Ascending aorta (tissue), 2 donors: Measurements from ENCODE around the gene LPAR2. TPM values are rescaled to one million over a fixed set of nuclear protein-coding genes. Genes with fewer than 3 reads are reported as not detected.

Source experiments
- DNase-seq, 2 donors: peaks; one replicate each; pipeline ENCODE4 v3.0.0-alpha.2; 2019; ENCODE audit warnings: low spot score in 2 of 2
- H3K27ac ChIP-seq, 2 donors: fragments of 200-600 bp; sonication (generic); one replicate each; pipeline ENCODE4 v1.5.1; 2016 to 2017; ENCODE audit warnings: mild to moderate bottlenecking in 1 of 2
- H3K27me3 ChIP-seq: fragments of 200-600 bp; sonication (generic); one replicate; pipeline ENCODE4 v1.5.1; 2017
- H3K36me3 ChIP-seq, 2 donors: fragments of 200-600 bp; sonication (generic); one replicate each; pipeline ENCODE4 v1.5.1; 2016
- H3K4me1 ChIP-seq, 2 donors: fragments of 200-600 bp; sonication (generic); one replicate each; pipeline ENCODE4 v1.5.1; 2016 to 2017; ENCODE audit warnings: mild to moderate bottlenecking in 1 of 2
- H3K4me3 ChIP-seq, 2 donors: fragments of 200-600 bp; sonication (generic); one replicate each; pipeline ENCODE4 v1.5.1; 2016 to 2017; ENCODE audit warnings: mild to moderate bottlenecking in 1 of 2
- H3K9me3 ChIP-seq, 2 donors: fragments of 200-600 bp; sonication (generic); one replicate each; pipeline ENCODE4 v1.5.1; 2016
- CTCF ChIP-seq, 3 experiments: fragments of 200-600 bp in 2 of 3; fragments of 450-650 bp in 1 of 3; sonication (generic) in 2 of 3; IDR thresholded peaks; one replicate each; pipeline ENCODE4 v1.5.1; 2016 to 2019; ENCODE audit warnings: antibody characterized with exemption in 3 of 3, mild to moderate bottlenecking in 1 of 3, moderate library complexity in 1 of 3
- intact Hi-C: fragments of 100-400 bp; cut with DNase I; formaldehyde crosslinking; loops from one replicate; pipeline ENCODE4 v1.15.1; 2023
- total RNA-seq: library from RNA; depleted of rRNA; stranded (reverse); fragments of >200 nt; gene quantifications from one replicate; pipeline ENCODE4 v1.1.0, GENCODE V29; 2016

LPAR2 gene
- total RNA-seq, 1 donor from 2014 or later: 0.75 TPM

- intact Hi-C loops: no loop called here
- no peak for TF ChIP-seq CTCF (IDR thresholded peaks at IDR 0.05)
- Histone ChIP-seq H3K27me3 (no peaks in the 10 kb centered on the region), H3K4me1 (peaks cover 0 to 2% of the 10 kb centered on the region in 2 donors), H3K27ac (no peak overlapping the region), H3K9me3 (no peaks in the 10 kb centered on the region), H3K36me3 (peaks cover 75 to 83% of the 10 kb centered on the region in 2 donors), H3K4me3 (no peak overlapping the region)
- no peak for DNase-seq
Observed at GRCh38 chr19:19656451-19657396, 28.7 kb upstream of the LPAR2 start.

GRCh38 chr19:19655641-19656343, 27.8 kb upstream of the LPAR2 start:
- no peak for DNase-seq
- no peaks in the 10 kb centered on the region for H3K9me3 ChIP-seq
- intact Hi-C loops: no loop called here

GRCh38 chr19:19655051-19655594, 27.1 kb upstream of the LPAR2 start:
- Histone ChIP-seq H3K4me1 (no peaks in the 10 kb centered on the region), H3K4me3 (no peak overlapping the region), H3K36me3 (peaks cover 91 to 99% of the 10 kb centered on the region in 2 donors), H3K27me3 (no peaks in the 10 kb centered on the region), H3K27ac (no peak overlapping the region), H3K9me3 (no peaks in the 10 kb centered on the region)
- intact Hi-C loops: no loop called here
- no peak for DNase-seq
- TF ChIP-seq CTCF (IDR thresholded peaks at IDR 0.05): no peak

More at GRCh38 chr19:19655641-19656343, 27.8 kb upstream of the LPAR2 start:
- no peak for TF ChIP-seq CTCF (IDR thresholded peaks at IDR 0.05)
- Histone ChIP-seq H3K27ac (no peak overlapping the region), H3K4me3 (no peak overlapping the region), H3K4me1 (no peaks in the 10 kb centered on the region), H3K36me3 (peaks cover 85 to 93% of the 10 kb centered on the region in 2 donors), H3K27me3 (no peaks in the 10 kb centered on the region)

GRCh38 chr19:19654441-19654840, 26.4 kb upstream of the LPAR2 start:
- Histone ChIP-seq H3K4me1 (no peaks in the 10 kb centered on the region), H3K4me3 (no peak overlapping the region), H3K27ac (no peak overlapping the region), H3K36me3 (peaks cover 92 to 100% of the 10 kb centered on the region in 2 donors), H3K9me3 (no peaks in the 10 kb centered on the region), H3K27me3 (no peaks in the 10 kb centered on the region)
- no peak for TF ChIP-seq CTCF (IDR thresholded peaks at IDR 0.05)
- intact Hi-C loops: no loop called here
- no peak for DNase-seq

GRCh38 chr19:19653597-19654147, 25.7 kb upstream of the LPAR2 start:
- no peak overlapping the region for H3K4me3 ChIP-seq
- H3K27ac ChIP-seq: no peak overlapping the region
- no peaks in the 10 kb centered on the region for H3K27me3 ChIP-seq
- TF ChIP-seq CTCF (IDR thresholded peaks at IDR 0.05): no peak
- peaks cover 91 to 98% of the 10 kb centered on the region in 2 donors for H3K36me3 ChIP-seq
- intact Hi-C loops: no loop called here
- H3K4me1 ChIP-seq: no peaks in the 10 kb centered on the region
- DNase-seq: no peak
- no peaks in the 10 kb centered on the region for H3K9me3 ChIP-seq
